Islet of Langerhans (tissue), 1 donor: Measurements from ENCODE around the gene IL1RAPL2.
A peak's percentile ranks its signal among the peaks of the same experiment; 100 is the strongest.
"Not testable (repeated sequence)": the region's sequence is repeated elsewhere in the genome, so short reads cannot be mapped to it uniquely, and the experiment has no call there.

Source experiments
- FAIRE-seq: peaks from one replicate; lab custom pipeline; 2011; peaks lifted over from hg19 to GRCh38; lab: Jason Lieb, UNC

The IL1RAPL2 gene

DNA sequence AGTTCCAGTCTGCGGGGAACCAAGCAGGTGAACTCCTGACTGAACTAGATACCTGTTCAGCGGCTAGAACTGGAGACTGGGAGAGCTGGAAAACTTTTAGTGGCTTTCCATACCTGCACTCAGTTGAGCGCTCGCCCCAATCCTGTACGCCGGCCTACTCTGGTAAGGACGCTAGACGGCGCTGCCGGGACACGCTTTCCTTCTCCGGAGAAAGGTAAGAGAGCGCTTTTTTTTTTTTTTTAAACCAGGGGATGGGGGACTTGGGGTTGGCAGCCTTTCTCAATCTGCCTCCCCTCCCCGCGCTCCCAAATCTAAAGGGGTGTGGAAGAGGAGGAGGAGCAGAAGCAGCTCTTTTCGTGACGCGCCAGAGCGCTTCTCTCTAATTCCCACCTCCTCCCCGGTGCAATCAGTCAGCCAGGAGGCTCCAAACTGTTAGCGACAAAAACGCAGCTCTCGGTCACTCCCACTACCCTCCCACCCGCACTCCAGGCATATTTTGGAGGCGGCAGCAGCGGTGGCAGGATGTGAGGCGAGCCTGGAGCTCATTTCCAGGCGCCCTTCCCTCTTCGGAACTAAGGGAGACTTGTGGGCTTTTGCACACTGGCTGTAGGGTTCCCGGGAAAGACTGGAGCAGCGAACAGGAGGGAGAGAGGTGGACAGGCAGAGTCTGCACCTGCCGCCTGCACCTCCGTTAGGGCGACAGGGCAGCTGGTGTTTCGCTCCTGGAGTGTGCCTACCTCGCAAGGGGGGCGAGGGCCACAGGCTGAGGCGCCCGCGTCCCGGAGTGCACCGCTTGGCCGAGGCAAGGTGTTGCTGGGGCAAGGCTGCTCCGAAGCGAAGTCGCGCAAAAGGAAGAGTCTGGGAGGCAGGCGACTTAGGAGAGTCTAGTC is at the start of gene IL1RAPL2:
Gene IL1RAPL2 (plus strand): TSS at position 409 of the 890 bp plus-strand sequence.
- FAIRE-seq: no peak

DNA sequence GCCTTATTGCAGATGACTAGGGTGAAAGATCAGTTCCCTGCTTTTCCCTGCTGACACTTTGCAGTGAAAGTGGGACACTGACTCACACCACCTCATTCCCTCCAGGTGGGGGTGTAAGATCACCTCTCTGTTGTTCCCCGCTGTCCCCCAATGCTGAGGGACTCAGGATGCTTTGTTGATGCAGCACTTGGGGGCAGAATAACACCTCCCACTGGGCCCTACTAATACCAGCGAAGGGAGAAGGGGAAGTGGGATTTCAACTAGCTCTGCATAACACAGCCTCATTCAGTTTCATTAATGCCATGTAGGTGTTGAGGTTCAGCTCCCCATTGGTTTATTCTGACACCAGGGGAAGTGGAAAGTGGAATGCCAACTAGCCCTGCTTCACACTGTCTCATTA is 43.6 kb upstream of the IL1RAPL2 start:
- no peak for FAIRE-seq

DNA sequence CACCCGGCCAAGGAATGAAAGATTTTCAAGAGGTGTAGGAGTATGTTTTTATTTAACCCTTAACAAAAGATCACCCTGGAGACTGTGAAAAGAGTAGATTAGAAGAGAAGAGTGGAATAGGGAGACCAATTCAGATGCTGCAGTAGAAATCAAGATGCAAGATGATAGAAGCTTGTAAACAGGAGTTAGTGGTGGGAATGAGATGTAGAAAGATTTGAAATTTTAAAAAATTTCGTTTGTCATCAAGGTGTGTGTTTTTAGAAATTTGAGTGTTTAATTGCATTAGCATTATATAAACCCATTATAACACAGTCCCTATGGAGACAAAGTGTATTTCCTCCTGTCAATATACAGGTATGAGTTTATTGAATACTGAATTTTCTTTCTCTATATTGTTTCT is 42.1 kb upstream of the IL1RAPL2 start:
- FAIRE-seq: no peak

DNA sequence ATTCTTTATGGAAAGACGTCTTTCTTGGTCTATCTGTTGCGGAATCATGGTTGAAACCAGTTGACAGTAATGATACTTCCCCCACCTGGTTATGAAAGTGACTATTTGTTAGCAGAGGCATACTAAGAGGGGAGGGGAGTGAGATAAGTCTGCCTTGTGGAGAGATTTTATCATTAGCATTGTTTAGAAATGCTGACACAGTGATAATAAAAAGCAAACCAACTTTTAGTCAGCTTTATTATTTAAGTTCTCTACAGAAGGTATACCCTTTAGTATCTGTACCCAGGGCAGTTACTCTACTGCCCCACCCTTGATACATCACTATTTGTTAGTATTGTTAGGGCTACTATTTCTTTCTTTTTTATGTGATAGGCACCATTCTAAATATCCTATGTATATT is 26.9 kb upstream of the IL1RAPL2 start:
- FAIRE-seq: no peak

DNA sequence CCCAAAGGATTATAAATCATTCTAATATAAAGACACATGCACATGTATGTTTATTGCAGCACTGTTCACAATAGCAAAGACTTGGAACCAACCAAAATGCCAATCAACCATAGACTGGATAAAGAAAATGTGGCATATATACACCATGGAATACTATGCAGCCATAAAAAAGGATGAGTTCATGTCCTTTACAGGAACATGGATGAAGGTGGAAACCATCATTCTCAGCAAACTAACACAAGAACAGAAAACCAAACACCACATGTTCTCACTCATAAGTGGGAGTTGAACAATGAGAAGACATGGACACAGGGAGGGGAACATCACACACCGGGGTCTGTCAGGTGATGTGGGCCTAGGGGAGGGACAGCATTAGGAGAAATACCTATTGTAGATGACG is 23.6 kb upstream of the IL1RAPL2 start:
- not testable (repeated sequence) for FAIRE-seq

DNA sequence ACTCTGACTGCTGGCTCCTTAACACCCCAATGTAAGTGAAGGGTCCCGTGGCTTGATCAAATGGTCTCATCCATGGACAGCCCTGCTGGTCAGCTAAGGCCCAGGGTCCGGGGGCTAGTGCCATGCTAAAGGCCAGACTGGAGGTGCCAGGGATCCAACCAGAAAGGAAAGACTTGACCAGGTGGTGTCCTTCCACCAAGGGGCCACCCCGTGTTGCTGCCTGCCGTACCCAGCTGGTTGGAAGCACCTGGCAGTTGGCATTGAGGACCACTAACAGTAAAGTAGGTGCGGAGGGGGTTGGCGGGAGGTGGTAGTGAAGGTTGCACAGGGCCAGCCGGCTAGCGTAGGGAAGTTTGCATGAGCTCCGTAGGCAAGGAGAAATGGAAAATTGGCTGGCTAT is 1.7 kb upstream of the IL1RAPL2 start:
- no peak for FAIRE-seq

DNA sequence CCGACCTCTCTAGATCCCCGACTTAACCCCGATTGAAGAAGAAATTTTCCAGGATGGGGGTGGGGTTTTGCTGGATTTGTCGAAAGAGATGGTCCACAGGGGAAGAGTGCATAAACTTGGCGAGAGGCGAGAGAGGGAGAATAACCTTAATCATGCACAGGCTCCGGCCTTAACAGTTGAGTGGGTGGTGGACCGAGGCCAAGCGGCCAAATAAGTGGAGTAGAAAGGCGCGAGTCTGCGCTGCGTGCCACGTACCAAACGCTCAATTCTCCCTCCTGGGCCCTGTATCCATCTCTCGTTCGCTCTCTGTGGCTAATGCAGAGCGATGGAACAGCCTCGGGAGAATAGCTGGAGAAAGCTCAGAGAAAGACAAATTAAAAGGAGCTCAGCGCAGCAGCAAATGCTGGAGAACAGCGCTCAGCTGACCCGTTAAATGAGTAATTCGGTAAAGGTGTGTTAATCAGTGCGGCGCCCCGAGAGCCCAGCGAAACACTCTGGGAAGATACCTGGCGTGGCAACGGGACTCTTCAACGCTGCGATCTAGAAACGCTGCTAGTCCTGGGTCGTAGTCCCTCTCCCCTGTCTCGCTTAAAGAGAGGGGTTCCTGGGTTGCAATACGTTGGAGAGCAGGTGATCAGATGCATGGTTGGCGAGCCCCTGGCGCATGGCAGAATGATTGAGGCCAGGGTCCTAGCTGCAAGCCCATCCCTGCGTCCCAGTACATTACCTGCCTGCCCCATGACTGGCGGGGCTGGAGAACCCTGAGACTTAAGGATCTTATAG is 887 bp upstream of the IL1RAPL2 start:
- no peak for FAIRE-seq

DNA sequence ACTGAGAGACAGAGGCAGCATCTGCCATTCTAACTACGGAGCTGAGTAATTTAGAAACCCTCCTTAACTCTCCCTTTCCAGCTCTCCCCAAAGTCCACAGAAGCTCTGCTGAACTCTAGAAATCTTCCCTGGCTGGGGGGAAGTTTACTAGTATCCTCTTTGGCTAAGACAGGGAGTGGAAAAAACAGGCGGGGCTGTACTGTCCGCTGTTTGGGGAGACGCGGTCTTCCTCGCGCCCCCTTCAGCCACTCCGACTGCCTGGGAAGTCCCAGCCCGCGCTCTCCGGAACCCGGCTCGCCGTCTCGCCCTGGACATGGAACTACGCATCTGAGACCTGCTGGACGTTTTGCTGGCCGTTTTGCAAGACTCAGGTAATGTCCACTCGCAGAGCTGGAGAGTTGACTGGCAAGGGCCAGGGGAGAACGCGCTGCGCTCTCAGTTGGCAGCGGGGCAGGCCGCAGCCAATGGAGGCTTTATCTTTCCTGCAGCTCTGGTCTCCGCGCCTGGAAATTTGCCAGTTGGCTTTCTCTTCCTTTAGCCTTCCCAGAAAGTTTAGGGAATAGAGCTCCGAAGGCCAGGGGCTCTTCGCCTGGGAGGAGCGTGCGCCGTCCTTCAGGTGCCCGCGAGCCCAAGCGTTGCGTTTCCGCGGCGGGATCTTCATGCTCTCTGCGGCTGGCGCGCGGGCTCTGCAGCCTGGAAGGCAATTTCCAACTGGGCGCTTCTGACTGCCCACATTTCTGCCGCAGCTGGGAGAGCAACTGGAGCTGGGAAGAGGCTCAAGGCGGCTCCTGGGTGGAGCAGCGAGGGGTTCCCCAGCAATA is 892 bp downstream of the IL1RAPL2 start:
- FAIRE-seq: no peak

DNA sequence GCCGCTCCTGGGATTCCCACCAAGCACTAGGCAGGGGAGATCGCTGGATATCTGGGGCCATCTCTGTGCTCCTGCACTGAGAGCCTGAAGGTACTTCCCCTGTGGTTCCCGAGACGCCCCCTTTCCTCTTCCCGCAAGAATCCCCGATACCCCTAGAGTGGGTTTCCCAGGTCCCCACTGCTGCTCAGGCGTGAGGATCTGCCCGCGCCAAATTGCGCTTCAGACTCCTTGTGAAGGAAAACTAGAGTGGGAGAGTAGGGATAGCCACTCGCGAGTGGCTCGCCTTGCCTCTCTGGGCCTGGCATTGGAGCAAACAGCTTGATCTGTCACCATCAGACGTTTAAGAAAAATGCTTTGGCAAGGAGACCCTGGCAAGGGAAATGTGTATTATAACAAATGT is 1.5 kb downstream of the IL1RAPL2 start:
- no peak for FAIRE-seq

DNA sequence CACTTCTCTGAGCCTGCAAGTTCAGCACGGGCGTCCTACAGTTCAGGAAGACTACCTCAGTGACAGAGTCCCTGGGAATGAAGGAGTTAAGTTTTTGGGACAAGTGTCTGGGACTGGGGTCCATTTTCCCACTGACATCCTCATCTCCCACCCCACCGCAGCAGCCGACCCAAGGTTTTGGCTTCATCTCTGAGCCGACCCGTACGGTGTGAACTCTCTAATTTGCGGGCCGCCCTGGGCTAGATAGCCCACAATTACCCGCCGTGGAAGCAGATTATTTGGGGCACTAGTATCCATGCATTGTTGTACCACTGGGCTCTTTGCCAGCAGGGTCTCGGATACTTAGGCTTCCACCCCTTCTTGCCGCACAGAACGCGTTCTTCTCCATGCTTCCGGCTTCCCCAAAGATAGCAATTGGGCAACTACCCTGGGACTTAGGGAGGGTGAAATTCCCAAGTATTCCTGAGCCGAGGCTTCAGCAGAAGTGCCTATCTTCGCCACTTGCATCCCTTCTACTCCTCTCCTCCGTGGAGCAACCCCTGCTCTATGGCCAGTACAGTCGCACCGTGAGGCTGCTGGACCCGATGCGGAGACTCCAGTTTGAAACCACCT is 2.4 kb downstream of the IL1RAPL2 start:
- no peak for FAIRE-seq

DNA sequence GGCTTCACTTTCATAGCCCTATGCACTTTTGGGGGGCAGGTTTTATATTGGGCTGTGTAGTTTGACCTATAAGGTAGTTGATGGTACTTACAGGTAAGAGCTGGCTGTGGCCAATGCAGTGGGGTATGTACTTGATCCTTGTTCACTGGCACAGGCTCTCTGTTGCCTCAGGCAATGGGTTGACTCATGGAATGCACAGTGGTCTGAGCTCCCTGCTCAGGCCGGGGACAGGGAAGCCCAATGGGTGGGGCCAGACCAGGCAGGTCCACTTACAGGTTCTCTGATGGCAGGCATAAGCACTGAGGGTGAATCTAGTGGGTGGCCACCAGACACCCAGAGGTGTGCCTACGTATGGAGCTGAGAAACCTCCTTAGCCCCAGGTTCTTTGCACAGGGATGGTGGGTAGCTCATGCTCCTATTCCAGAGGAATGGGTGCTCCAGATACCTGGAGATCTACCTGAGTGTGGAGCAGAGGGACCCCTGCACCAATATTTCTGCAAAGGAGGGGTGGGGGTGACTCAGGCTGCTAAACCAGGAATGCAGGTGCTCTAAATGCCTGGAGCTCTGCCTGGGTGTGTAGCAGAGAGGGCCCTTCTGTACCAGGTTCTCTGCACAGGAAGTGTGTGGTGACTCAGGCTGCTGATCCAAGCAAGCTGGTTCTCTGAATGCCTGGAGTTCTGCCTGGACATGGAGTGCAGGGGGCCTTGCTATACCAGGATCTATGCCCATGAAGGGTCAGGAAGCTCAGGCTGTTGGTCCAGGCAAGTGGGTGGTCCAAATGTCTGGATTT is 52.3 kb downstream of the IL1RAPL2 start:
- FAIRE-seq: no peak

DNA sequence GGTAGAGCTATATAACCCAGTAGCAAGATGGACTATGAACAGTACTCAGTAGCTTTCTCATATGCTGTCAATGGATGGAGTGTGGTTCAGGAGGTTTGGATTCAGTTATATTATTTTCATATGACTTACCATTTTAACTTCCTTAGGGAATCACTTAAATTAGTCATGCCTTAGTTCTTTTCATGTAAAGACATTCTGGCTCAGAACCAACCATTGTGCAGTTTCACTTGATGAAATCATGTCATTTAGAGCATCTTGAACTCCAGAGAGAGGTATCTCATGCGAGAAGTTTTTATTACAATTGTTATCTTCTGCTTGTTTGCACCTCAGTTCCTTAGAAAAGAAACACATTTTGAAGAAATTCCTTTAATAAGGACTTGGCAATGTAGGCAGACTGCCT is 55.8 kb downstream of the IL1RAPL2 start:
- no peak for FAIRE-seq

DNA sequence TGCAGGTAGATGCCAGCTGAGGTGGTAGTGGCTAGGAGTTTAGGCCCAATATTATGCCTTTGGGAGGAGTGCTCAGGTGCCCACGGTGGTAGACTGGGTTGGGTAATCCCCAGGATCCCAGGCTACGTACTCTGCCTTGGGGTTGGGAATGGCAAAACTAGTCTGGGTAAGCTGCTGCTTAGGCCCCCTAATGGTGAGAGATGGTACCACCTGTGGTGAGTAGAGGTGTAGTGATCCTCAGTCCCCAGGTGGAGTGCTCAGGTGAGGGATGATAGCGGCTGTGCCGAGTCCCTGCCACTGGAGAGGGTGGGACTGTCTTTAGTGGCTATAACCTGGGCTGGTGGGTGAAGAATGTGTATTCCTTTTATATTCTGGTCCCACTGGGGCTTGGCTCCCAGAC is 75.2 kb downstream of the IL1RAPL2 start:
- FAIRE-seq: no peak

DNA sequence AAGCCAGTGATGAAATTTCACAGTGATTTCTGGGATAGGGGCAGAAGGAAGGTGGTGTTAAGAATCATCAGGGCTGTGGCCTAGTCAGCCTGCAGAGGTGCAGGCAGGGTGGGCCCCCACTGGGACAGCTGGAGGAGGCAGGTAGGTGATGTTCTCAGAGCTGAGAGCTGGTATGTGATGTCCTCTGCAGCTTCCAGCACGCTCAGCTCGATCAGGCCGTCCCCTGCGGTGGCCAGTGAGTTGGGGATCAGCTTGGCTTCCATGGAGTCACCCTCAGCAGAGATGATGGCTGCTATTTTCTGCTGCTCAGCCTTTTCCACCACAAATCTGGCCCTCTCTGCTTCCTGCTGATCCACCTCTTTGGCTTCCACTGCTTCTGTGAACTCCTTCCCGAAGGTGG is 81.1 kb downstream of the IL1RAPL2 start:
- no peak for FAIRE-seq

DNA sequence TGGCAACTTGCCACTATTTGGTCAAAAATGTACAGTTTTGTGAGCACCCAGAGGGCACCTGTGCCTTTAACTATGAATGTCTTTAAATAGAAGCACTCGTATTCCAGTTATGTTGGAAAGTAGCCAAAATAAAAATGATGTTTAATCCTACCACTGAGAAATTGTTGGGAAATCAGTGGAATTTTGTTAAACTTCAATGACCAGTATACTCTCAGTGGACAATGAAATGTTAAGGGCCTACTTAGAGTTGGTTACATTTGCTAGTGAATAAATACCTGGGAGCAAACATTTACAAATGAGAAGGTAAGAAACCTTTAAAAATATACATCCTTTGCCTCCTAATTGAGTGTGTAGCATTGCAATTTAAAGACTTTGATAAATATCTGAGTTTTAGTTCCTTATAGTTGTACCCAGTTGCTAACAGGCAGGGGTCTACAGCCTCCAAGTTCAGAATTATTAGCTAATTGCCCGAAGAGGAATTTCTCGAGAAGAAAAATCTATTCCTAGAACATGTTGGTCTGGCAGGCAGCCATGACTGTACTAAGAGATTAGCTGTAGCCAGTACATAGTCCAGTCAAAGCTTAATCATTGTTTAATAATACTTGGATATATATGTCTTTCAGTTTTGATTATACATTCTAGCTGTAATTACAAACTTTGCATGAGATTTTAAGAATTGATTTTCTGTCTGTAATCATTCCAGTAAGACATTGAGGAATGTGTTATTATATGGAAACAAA is 93.2 kb downstream of the IL1RAPL2 start:
- FAIRE-seq: peak; percentile 9

DNA sequence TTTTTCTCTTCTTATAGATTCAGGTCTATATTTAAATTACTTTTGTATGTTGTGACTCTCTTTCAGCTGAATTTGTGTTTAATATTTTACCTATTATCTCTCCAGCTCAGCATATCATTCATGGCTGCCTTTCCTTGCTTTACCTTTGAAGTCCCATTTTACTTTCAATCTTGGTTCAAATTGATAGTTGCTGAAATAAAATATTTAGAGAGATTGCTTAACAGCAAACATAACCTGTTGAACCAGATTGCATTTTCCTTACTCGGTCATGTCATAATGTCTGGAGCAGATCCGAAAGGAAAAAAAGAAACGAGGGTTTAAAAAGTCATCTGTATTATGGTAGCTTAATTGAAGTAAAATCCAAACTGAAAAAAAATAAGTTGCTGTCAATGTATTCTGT is 94.1 kb downstream of the IL1RAPL2 start:
- FAIRE-seq: no peak

DNA sequence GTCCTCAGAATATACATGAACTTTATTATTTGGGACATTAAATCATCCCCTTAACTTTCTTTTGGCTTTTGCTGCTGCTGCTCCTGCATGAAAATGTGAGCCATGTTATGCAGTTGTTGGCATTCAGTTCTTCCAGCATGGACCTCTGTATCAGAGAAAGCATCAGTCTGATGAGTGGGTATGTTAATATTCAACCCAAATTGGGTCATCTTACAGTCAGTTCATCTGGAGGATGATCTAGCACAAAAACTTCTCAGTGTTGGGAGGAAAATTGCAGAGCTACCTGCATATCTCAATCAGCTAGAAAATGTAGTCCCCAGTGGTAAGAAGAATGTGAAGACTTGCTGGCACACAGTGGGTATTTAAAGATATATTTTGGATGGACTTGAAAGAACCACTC is 96.7 kb downstream of the IL1RAPL2 start:
- FAIRE-seq: no peak

DNA sequence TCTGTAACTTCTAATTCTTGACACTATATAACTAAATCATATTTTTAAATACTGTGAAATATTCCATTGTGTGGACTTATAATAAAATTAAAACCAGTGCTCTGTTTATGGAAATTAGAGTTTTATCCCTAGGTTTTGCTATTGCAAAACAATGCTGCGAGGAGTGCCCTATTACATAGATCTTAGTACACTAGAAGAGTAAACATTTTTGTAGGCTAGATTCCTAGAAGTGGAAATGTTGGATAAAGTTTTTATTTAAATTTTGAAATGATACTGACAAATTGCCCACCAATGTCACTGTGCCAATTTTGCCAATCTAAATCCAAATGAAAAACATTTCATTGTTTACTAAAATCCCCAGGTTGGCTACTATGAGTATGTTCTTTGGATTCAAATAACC is 99.7 kb downstream of the IL1RAPL2 start:
- FAIRE-seq: peak; percentile 88

DNA sequence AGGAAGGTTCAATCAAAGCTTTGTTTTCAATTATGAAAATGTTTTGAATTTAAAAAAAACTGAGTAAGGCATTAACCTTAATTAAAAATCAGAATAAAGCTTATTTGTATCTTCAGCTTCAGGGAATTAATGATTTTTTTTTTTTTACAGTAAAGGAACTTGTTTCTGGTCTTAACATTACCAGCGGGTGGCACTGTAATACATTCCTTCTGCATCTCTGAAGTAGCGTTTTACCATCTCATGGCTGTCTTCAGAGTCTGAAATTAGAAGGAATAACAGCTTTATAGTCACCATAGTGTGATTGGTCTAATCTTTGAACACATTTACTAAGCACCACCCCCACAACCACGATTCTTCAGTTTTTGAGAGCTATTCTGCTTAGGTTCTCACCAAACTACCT is 102.6 kb downstream of the IL1RAPL2 start:
- FAIRE-seq: peak; percentile 56

DNA sequence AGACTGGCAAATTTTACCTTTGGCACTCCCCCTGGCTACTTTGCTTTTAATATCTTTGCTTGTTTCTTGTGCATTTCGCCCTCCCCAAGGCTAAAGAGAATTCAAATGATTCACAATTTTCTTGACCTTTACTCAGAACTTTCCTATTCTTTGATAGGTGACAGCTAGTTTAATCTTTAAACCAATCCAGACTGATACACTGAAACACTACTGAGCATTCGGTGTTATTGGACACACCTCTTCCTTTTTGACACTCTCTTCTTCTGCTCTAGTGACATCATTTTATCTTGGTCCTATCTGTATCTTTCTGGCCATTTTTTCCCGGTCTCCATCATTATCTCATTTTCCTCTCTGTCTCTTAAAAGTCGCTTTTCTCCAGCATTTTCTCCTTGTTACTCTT is 103.1 kb downstream of the IL1RAPL2 start:
- FAIRE-seq: no peak

DNA sequence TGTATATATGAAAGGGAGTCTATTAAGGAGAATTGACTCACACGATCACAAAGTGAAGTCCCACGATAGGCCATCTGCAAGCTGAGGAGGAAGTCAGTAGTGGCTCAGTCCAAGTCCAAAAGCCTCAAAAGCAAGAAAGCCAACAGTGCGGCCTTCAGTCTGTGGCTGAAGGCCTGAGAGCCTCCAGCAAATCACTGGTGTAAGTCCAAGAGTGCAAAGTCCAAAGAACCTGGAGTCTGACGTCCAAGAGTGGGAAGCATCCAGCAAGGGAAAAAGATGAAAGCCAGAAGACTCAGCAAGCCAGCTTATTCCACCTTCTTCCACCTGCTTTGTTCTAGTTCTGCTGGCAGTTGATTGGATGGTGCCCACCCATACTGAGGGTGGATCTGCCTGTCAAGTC is 104.1 kb downstream of the IL1RAPL2 start:
- FAIRE-seq: no peak
